Neutrophil (primary cell): Measurements from ENCODE around the gene PITPNB.

Experiments
- H3K27ac ChIP-seq: fragments of 200-600 bp; sonication (generic); 2 replicates; pipeline ENCODE4 v1.5.1; 2016; ENCODE audit warnings: mild to moderate bottlenecking, moderate library complexity
- H3K27me3 ChIP-seq: fragments of 200-600 bp; sonication (generic); 2 replicates; pipeline ENCODE4 v1.6.0; 2016; ENCODE audit warnings: mild to moderate bottlenecking
- H3K36me3 ChIP-seq: fragments of 200-600 bp; sonication (generic); 2 replicates; pipeline ENCODE4 v1.5.1; 2017
- H3K4me1 ChIP-seq, 2 experiments: fragments of 200-600 bp in 1 of 2; sonication (generic) in 1 of 2; 1 replicate in 1 of 2; 2 replicates in 1 of 2; pipeline versions ENCODE4 v1.5.1 to v1.6.1; 2013 to 2016; ENCODE audit warnings: low read depth in 1 of 2, low read length in 1 of 2, mild to moderate bottlenecking in 1 of 2, moderate library complexity in 1 of 2; ENCODE audit not compliant: control insufficient read depth in 1 of 2, insufficient read depth in 1 of 2
- H3K4me3 ChIP-seq, 2 experiments: fragments of 200-600 bp in 1 of 2; sonication (generic) in 1 of 2; 1 replicate in 1 of 2; 2 replicates in 1 of 2; pipeline ENCODE4 v1.5.1; 2013 to 2016; ENCODE audit warnings: low read depth in 1 of 2, low read length in 1 of 2, mild to moderate bottlenecking in 1 of 2, moderate library complexity in 1 of 2
- H3K9me3 ChIP-seq: fragments of 200-600 bp; sonication (generic); 2 replicates; pipeline ENCODE4 v1.5.1; 2016
- TF ChIP-seq, protein P1 (sequence below): fragments of 200-600 bp; sonication (generic); IDR thresholded peaks from 2 replicates; pipeline ENCODE4 v1.5.1; 2016; ENCODE audit warnings: antibody characterized with exemption

PITPNB gene

GRCh38 chr22:27814993-27815392 lies 104.1 kb downstream of the PITPNB start:
- TF ChIP-seq, protein P1, sequence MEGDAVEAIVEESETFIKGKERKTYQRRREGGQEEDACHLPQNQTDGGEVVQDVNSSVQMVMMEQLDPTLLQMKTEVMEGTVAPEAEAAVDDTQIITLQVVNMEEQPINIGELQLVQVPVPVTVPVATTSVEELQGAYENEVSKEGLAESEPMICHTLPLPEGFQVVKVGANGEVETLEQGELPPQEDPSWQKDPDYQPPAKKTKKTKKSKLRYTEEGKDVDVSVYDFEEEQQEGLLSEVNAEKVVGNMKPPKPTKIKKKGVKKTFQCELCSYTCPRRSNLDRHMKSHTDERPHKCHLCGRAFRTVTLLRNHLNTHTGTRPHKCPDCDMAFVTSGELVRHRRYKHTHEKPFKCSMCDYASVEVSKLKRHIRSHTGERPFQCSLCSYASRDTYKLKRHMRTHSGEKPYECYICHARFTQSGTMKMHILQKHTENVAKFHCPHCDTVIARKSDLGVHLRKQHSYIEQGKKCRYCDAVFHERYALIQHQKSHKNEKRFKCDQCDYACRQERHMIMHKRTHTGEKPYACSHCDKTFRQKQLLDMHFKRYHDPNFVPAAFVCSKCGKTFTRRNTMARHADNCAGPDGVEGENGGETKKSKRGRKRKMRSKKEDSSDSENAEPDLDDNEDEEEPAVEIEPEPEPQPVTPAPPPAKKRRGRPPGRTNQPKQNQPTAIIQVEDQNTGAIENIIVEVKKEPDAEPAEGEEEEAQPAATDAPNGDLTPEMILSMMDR: no peak
- Histone ChIP-seq H3K27ac (no peak overlapping the region), H3K9me3 (no peaks in the 10 kb centered on the region), H3K4me1 (no peaks in the 10 kb centered on the region), H3K4me3 (no peak overlapping the region), H3K36me3 (no peaks in the 10 kb centered on the region), H3K27me3 (no peaks in the 10 kb centered on the region)

DNA sequence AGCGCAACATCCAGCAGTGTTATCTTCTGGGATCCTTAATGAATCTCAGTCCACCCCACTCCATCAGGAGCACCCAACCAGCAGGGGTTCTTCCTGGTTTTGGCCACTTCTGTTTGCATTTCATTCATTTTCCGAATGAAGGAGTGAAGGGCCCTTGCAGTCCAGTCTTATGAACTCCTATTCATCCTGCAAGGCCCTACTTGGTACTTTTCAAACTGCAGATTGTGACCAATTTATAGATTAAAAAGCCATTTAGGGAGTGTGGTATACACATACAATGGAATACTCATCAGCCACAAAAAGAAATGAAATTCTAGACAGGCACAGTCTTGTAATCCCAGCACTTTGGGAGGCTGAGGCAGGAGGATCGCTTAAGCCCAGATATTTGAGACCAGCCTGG lies 107.3 kb downstream of the PITPNB start:
- H3K36me3 ChIP-seq: no peaks in the 10 kb centered on the region
- no peaks in the 10 kb centered on the region for H3K9me3 ChIP-seq
- no peak overlapping the region for H3K4me3 ChIP-seq
- TF ChIP-seq, protein P1: no peak
- no peaks in the 10 kb centered on the region for H3K4me1 ChIP-seq
- no peak overlapping the region for H3K27ac ChIP-seq
- peaks cover 15% of the 10 kb centered on the region for H3K27me3 ChIP-seq

DNA sequence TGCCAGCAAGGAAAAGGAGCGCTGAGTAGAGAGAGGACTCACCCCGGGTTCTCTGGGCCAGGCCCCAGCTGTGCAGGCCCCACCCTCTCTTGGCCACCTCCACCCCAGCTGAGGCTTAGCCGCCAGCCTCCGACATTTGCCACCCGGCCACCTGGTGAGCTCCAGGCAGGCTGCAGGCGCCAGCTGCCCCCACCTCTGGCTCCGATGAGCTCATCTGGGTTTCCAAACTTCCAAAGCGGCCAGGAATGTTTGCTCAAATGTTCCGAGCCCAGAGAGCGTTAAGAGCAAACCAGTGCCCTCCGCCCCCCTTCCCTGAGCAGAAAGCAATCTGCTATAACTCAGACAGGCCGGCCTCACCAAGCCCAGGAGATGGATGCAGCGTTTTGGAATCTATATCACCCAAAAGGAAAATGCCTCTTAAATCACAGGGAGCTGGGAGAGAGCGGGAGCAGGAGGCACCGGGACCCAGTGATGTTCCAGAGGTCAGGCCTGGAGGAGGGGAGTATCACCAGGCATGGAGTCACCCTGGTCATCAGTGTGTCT lies 108.4 kb downstream of the PITPNB start:
- Histone ChIP-seq H3K4me3 (no peak overlapping the region), H3K9me3 (no peaks in the 10 kb centered on the region), H3K36me3 (no peaks in the 10 kb centered on the region), H3K27ac (no peak overlapping the region), H3K4me1 (no peaks in the 10 kb centered on the region), H3K27me3 (peaks cover 15% of the 10 kb centered on the region)
- TF ChIP-seq, protein P1: no peak

DNA sequence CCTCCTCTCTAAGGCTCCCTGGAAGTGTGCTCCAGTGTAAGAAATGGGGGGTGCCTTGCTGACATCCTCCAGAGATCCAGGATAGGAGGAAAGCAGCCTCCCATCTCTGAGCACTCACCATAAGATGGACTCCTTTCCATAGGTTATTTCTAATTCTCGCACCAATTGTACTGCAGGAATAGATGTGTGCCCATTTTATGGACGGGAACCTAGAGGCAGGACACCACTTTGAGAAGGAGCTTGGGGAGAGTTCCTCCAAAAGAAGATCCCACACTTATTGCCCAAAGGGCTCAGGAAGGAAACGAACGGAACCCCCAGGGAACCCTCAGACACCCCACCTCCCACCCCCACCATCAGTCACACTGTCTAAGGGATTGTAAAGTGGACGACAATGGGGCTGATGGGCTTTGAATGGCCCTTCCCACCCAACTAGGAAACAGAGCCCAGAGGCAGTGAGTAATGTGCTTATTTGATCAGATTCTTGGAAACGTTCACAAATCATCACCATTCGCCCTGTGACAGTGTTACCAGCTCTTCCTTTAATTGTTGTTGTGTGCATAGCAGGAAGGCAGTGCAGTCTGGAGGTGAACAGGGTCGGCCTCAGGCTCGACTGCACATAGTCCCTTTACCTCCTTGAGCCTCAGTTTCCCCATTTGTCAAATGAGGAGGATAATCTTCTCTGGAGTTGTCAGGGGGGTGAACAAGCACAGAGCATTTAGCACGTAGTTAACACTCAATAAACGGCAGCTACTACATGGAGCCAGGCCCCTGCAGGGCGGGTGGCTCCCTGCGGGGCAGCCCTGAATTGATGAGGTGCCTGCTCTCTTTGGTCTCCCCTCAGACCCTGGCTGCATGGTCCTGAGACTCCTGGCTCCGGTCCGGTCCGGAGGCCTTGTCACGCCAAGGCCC lies 109.1 kb downstream of the PITPNB start:
- TF ChIP-seq, protein P1: no peak
- Histone ChIP-seq H3K36me3 (no peaks in the 10 kb centered on the region), H3K4me1 (no peaks in the 10 kb centered on the region), H3K9me3 (no peaks in the 10 kb centered on the region), H3K27me3 (peaks cover 19% of the 10 kb centered on the region), H3K4me3 (no peak overlapping the region), H3K27ac (no peak overlapping the region)

GRCh38 chr22:27809226-27809603 lies 109.8 kb downstream of the PITPNB start:
- no peaks in the 10 kb centered on the region for H3K4me1 ChIP-seq
- H3K27me3 ChIP-seq: peaks cover 27% of the 10 kb centered on the region
- no peaks in the 10 kb centered on the region for H3K9me3 ChIP-seq
- no peaks in the 10 kb centered on the region for H3K36me3 ChIP-seq
- no peak overlapping the region for H3K27ac ChIP-seq
- H3K4me3 ChIP-seq: no peak overlapping the region
- TF ChIP-seq, protein P1: no peak
